DOHH2 (cell line): ENCODE results near the gene ZNF648.

Source experiments
- H3F3A ChIP-seq: fragments of 200-600 bp; sonication (generic), shearing (Covaris generic); 2 replicates; pipeline ENCODE4 v1.6.0; 2016; ENCODE audit warnings: antibody characterized with exemption, mild to moderate bottlenecking; ENCODE audit not compliant: control insufficient read depth, insufficient read depth
- H3K27ac ChIP-seq: fragments of 200-600 bp; sonication (generic); 2 replicates; pipeline ENCODE4 v1.5.1; 2014; ENCODE audit warnings: low read depth, mild to moderate bottlenecking, low read length, moderate library complexity
- H3K27me3 ChIP-seq: fragments of 200-600 bp; sonication (generic); 2 replicates; pipeline ENCODE4 v1.6.1; 2014; ENCODE audit warnings: mild to moderate bottlenecking, low read length, mixed read lengths; ENCODE audit not compliant: control insufficient read depth
- H3K36me3 ChIP-seq: fragments of 200-600 bp; sonication (generic); 2 replicates; pipeline ENCODE4 v1.6.1; 2014; ENCODE audit warnings: mild to moderate bottlenecking, low read length, moderate library complexity, mixed read lengths; ENCODE audit not compliant: control insufficient read depth
- H3K4me1 ChIP-seq: fragments of 200-600 bp; sonication (generic); 2 replicates; pipeline ENCODE4 v1.6.1; 2014; ENCODE audit warnings: mild to moderate bottlenecking, low read length, mixed read lengths; ENCODE audit not compliant: control insufficient read depth
- H3K4me2 ChIP-seq: fragments of 200-600 bp; sonication (generic); 2 replicates; pipeline ENCODE4 v1.6.0; 2014; ENCODE audit warnings: mild to moderate bottlenecking, low read length, moderate library complexity
- H3K4me3 ChIP-seq: fragments of 200-600 bp; sonication (generic); 2 replicates; pipeline ENCODE4 v1.5.1; 2014; ENCODE audit warnings: mild to moderate bottlenecking, low read length, mixed read lengths
- H3K79me2 ChIP-seq: fragments of 200-600 bp; sonication (generic); 2 replicates; pipeline ENCODE4 v1.6.1; 2014; ENCODE audit warnings: mild to moderate bottlenecking, low read length, mixed read lengths; ENCODE audit not compliant: control insufficient read depth
- H3K9me2 ChIP-seq: fragments of 200-600 bp; sonication (generic); replicated peaks from 2 replicates; pipeline ENCODE4 v1.6.1; 2014; ENCODE audit warnings: mild to moderate bottlenecking, low read length, mixed read lengths; ENCODE audit not compliant: control insufficient read depth
- H3K9me3 ChIP-seq: fragments of 200-600 bp; sonication (generic); 2 replicates; pipeline ENCODE4 v1.6.1; 2014; ENCODE audit warnings: antibody characterized with exemption, low read length, mixed read lengths; ENCODE audit not compliant: control insufficient read depth, insufficient read depth
- H4K20me1 ChIP-seq: fragments of 200-600 bp; sonication (generic); 2 replicates; pipeline ENCODE4 v1.6.0; 2014; ENCODE audit warnings: low read depth, mild to moderate bottlenecking, antibody characterized with exemption, low read length, moderate library complexity; ENCODE audit not compliant: control insufficient read depth, insufficient read depth
- EZH2phosphoT487 ChIP-seq: fragments of 200-600 bp; sonication (generic); IDR thresholded peaks from 2 replicates; pipeline ENCODE4 v1.6.1; 2017; ENCODE audit warnings: borderline replicate concordance, mild to moderate bottlenecking, antibody characterized with exemption, low read length, moderate library complexity, mixed read lengths
- TF ChIP-seq, protein P1 (sequence below): fragments of 200-600 bp; sonication (generic); IDR thresholded peaks from one replicate; pipeline ENCODE4 v1.5.1; 2014; ENCODE audit warnings: antibody characterized with exemption, mild to moderate bottlenecking, low read depth, low read length; ENCODE audit not compliant: poor library complexity, severe bottlenecking

Gene ZNF648

DNA sequence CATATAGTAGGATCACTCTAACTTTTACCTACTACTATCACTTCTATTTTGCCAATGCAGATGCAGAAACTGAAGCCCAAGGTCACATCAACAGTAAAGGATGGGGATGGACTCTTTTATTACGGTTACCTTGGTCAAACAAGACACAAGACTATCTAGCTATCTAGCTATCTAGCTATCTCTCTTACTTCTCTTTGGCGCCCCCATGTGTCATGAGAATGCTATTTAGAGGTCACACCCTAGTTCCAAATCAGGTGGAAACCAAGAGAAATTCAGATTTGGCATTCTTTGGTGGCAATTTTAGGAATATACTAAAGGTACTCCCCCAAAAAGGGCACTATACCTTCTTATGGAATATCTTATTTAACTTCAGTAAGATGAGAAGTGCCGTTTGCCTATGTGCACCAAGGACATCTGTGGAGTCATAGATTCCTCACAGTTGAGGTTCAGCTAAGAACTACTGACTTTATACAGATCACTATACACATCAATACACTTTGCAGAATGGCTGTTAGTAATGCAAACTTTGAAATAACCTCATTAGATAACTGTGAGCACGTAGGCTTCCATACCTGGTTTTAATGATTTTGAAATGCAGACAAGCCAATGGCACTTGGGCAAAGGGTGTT, 6.7 kb downstream of the ZNF648 start:
- no peak for TF ChIP-seq EZH2phosphoT487
- TF ChIP-seq, protein P1, sequence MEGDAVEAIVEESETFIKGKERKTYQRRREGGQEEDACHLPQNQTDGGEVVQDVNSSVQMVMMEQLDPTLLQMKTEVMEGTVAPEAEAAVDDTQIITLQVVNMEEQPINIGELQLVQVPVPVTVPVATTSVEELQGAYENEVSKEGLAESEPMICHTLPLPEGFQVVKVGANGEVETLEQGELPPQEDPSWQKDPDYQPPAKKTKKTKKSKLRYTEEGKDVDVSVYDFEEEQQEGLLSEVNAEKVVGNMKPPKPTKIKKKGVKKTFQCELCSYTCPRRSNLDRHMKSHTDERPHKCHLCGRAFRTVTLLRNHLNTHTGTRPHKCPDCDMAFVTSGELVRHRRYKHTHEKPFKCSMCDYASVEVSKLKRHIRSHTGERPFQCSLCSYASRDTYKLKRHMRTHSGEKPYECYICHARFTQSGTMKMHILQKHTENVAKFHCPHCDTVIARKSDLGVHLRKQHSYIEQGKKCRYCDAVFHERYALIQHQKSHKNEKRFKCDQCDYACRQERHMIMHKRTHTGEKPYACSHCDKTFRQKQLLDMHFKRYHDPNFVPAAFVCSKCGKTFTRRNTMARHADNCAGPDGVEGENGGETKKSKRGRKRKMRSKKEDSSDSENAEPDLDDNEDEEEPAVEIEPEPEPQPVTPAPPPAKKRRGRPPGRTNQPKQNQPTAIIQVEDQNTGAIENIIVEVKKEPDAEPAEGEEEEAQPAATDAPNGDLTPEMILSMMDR = peak; percentile 77
- no peaks in the 10 kb centered on the region for H3K9me3 ChIP-seq
- H3K4me3 ChIP-seq = no peak overlapping the region
- H3K4me2 ChIP-seq = no peak overlapping the region
- H3K9me2 ChIP-seq = no peaks in the 10 kb centered on the region
- no peak overlapping the region for H3K27ac ChIP-seq
- H3F3A ChIP-seq = no peaks in the 10 kb centered on the region
- no peaks in the 10 kb centered on the region for H3K27me3 ChIP-seq
- H3K79me2 ChIP-seq = no peaks in the 10 kb centered on the region
- H3K4me1 ChIP-seq = no peaks in the 10 kb centered on the region
- H4K20me1 ChIP-seq = no peaks in the 10 kb centered on the region
- H3K36me3 ChIP-seq = no peaks in the 10 kb centered on the region

DNA sequence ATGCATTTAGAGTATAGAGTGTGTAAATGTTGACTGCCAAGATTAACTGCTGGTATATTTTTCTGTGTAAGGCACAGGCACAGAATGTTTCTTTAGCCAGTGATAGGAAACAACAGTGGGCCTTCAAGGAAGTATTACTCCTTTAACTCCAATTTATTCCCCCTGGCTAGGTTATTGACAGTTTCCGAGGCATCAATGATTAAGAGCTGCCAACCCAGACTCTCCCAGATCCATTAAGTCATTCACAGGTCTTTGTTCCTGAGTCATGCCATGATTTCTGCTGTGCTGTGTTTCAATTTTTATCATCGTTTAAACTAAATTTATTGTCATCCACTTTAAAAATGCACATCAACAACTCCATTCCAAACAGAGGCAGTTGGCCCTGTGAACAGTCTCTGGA, 9.2 kb downstream of the ZNF648 start:
- H4K20me1 ChIP-seq = no peaks in the 10 kb centered on the region
- H3K9me2 ChIP-seq = no peaks in the 10 kb centered on the region
- no peaks in the 10 kb centered on the region for H3K9me3 ChIP-seq
- H3K27me3 ChIP-seq = no peaks in the 10 kb centered on the region
- no peaks in the 10 kb centered on the region for H3F3A ChIP-seq
- TF ChIP-seq EZH2phosphoT487 = no peak
- TF ChIP-seq, protein P1 = no peak
- no peak overlapping the region for H3K27ac ChIP-seq
- H3K36me3 ChIP-seq = no peaks in the 10 kb centered on the region
- no peak overlapping the region for H3K4me3 ChIP-seq
- H3K4me2 ChIP-seq = no peak overlapping the region
- H3K79me2 ChIP-seq = no peaks in the 10 kb centered on the region
- H3K4me1 ChIP-seq = no peaks in the 10 kb centered on the region

DNA sequence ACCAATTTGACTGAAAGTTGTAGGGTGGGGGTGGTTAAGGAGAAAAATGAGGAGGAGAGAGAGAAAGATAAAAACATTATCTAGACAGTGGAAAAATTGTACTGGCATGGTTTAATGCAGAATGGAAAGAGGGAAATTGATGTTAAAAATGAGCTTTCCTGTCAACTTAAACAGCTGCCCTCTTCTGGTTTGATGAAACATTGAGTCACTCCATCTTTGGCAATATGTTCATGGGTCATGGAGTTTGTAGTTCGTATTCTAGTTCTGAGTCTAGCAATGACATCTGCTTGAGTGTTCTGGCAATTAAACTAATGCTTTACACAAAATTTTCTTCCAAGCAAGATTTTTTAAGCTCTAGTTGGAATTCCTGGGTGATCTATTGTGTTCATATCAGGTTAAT, 9.6 kb downstream of the ZNF648 start:
- no peaks in the 10 kb centered on the region for H3K9me3 ChIP-seq
- H3K4me3 ChIP-seq = no peak overlapping the region
- no peaks in the 10 kb centered on the region for H3K27me3 ChIP-seq
- H3K27ac ChIP-seq = no peak overlapping the region
- no peaks in the 10 kb centered on the region for H3K9me2 ChIP-seq
- no peak overlapping the region for H3K4me2 ChIP-seq
- no peaks in the 10 kb centered on the region for H4K20me1 ChIP-seq
- H3K4me1 ChIP-seq = no peaks in the 10 kb centered on the region
- TF ChIP-seq EZH2phosphoT487 = no peak
- TF ChIP-seq, protein P1 = no peak
- no peaks in the 10 kb centered on the region for H3K36me3 ChIP-seq
- H3K79me2 ChIP-seq = no peaks in the 10 kb centered on the region
- H3F3A ChIP-seq = no peaks in the 10 kb centered on the region
